H9 (cell line): ENCODE data around the gene C17orf58. TPM values are rescaled to one million over a fixed set of nuclear protein-coding genes. Genes with fewer than 3 reads are reported as not detected.
A peak's percentile ranks its signal among the peaks of the same experiment; 100 is the strongest.
"Not testable (repeated sequence)": the region's sequence is repeated elsewhere in the genome, so short reads cannot be mapped to it uniquely, and the experiment has no call there.

ENCODE experiments used
- DNase-seq: peaks from one replicate; pipeline ENCODE4 v3.0.0-alpha.2; 2017
- H2AFZ ChIP-seq: one replicate; pipeline ENCODE4 v1.6.1; 2013; ENCODE audit warnings: mild to moderate bottlenecking, low read length, control low read depth, moderate library complexity
- H2AK5ac ChIP-seq: 2 replicates; pipeline ENCODE4 v1.6.1; 2013; ENCODE audit warnings: low read length, control low read depth, mixed read lengths; ENCODE audit not compliant: insufficient read length
- H2BK120ac ChIP-seq: one replicate; pipeline ENCODE4 v1.6.1; 2013; ENCODE audit warnings: low read depth, mild to moderate bottlenecking, low read length, control low read depth, inconsistent platforms; ENCODE audit not compliant: poor library complexity, severe bottlenecking
- H2BK12ac ChIP-seq: 2 replicates; pipeline ENCODE4 v1.6.1; 2013; ENCODE audit warnings: low read length, control low read depth, mixed read lengths, low read depth; ENCODE audit not compliant: insufficient read length
- H2BK15ac ChIP-seq: 2 replicates; pipeline ENCODE4 v1.6.1; 2013; ENCODE audit warnings: low read depth, low read length, control low read depth
- H2BK20ac ChIP-seq: one replicate; pipeline ENCODE4 v1.6.1; 2013; ENCODE audit warnings: low read depth, mild to moderate bottlenecking, low read length, control low read depth, inconsistent platforms; ENCODE audit not compliant: poor library complexity, severe bottlenecking
- H2BK5ac ChIP-seq: 2 replicates; pipeline ENCODE4 v1.6.1; 2013; ENCODE audit warnings: low read length, control low read depth, mixed read lengths; ENCODE audit not compliant: insufficient read length
- H3K14ac ChIP-seq: 2 replicates; pipeline ENCODE4 v1.6.1; 2013; ENCODE audit warnings: low read length, control low read depth; ENCODE audit not compliant: insufficient read depth
- H3K18ac ChIP-seq: 2 replicates; pipeline ENCODE4 v1.6.1; 2013; ENCODE audit warnings: low read depth, mild to moderate bottlenecking, mixed read lengths, low read length, control low read depth; ENCODE audit not compliant: insufficient read length
- H3K23ac ChIP-seq: 2 replicates; pipeline ENCODE4 v1.6.1; 2013; ENCODE audit warnings: low read length, control low read depth, mixed read lengths, low read depth; ENCODE audit not compliant: insufficient read length
- H3K23me2 ChIP-seq: 2 replicates; pipeline ENCODE4 v1.6.1; 2013; ENCODE audit warnings: low read depth, mild to moderate bottlenecking, mixed read lengths, low read length, control low read depth; ENCODE audit not compliant: insufficient read length, poor library complexity, severe bottlenecking
- H3K27ac ChIP-seq: 2 replicates; pipeline ENCODE4 v1.5.1; 2013; ENCODE audit warnings: low read length, control low read depth, mixed read lengths, low read depth; ENCODE audit not compliant: insufficient read length
- H3K27me3 ChIP-seq: 2 replicates; pipeline ENCODE4 v1.6.1; 2013; ENCODE audit warnings: low read length, control low read depth, inconsistent platforms; ENCODE audit not compliant: insufficient read depth
- H3K4ac ChIP-seq: 2 replicates; pipeline ENCODE4 v1.6.1; 2013; ENCODE audit warnings: low read depth, mild to moderate bottlenecking, control low read depth, inconsistent platforms, low read length, moderate library complexity
- H3K4me1 ChIP-seq: 2 replicates; pipeline ENCODE4 v1.6.1; 2013; ENCODE audit warnings: low read length, control low read depth, inconsistent platforms; ENCODE audit not compliant: insufficient read depth
- H3K4me2 ChIP-seq: 2 replicates; pipeline ENCODE4 v1.6.1; 2013; ENCODE audit warnings: low read length, control low read depth, mixed read lengths; ENCODE audit not compliant: insufficient read length, insufficient read depth
- H3K56ac ChIP-seq: 2 replicates; pipeline ENCODE4 v1.6.1; 2013; ENCODE audit warnings: low read depth, mild to moderate bottlenecking, mixed read lengths, low read length, control low read depth; ENCODE audit not compliant: insufficient read length
- H3K79me1 ChIP-seq: 2 replicates; pipeline ENCODE4 v1.6.1; 2013; ENCODE audit warnings: low read depth, mild to moderate bottlenecking, moderate library complexity, low read length, control low read depth, inconsistent platforms; ENCODE audit not compliant: insufficient read depth, poor library complexity, severe bottlenecking
- H3K79me2 ChIP-seq: 2 replicates; pipeline ENCODE4 v1.6.1; 2013; ENCODE audit warnings: low read length, control low read depth, inconsistent platforms; ENCODE audit not compliant: insufficient read depth
- H3K9ac ChIP-seq: 2 replicates; pipeline ENCODE4 v1.6.1; 2013; ENCODE audit warnings: low read length, control low read depth, mixed read lengths; ENCODE audit not compliant: insufficient read length; ENCODE audit errors: extremely low read depth
- H3K9me3 ChIP-seq: one replicate; pipeline ENCODE4 v1.6.1; 2013; ENCODE audit warnings: low read depth, low read length, inconsistent platforms; ENCODE audit not compliant: control insufficient read depth
- H3T11ph ChIP-seq: one replicate; pipeline ENCODE4 v1.6.1; 2013; ENCODE audit warnings: mild to moderate bottlenecking, low read length, control low read depth, inconsistent platforms
- H4K20me1 ChIP-seq: one replicate; pipeline ENCODE4 v1.6.1; 2013; ENCODE audit not compliant: control insufficient read depth, insufficient read length, insufficient read depth
- H4K5ac ChIP-seq: 2 replicates; pipeline ENCODE4 v1.6.1; 2013; ENCODE audit warnings: low read depth, mild to moderate bottlenecking, mixed read lengths, low read length, control low read depth; ENCODE audit not compliant: insufficient read length
- H4K8ac ChIP-seq: replicated peaks from 2 replicates; pipeline ENCODE4 v1.6.1; 2013; ENCODE audit warnings: low read length, control low read depth, mixed read lengths, low read depth; ENCODE audit not compliant: insufficient read length
- H4K91ac ChIP-seq: 2 replicates; pipeline ENCODE4 v1.6.1; 2013; ENCODE audit warnings: low read depth, mild to moderate bottlenecking, moderate library complexity, mixed read lengths, low read length, control low read depth; ENCODE audit not compliant: insufficient read length
- H3K27ac Mint-ChIP-seq, 3 experiments: 2 replicates in 2 of 3; 3 replicates in 1 of 3; pipeline ENCODE4 v1.8.0; 2020 to 2021; ENCODE audit warnings: mixed read lengths in 3 of 3, mild to moderate bottlenecking in 1 of 3, moderate library complexity in 1 of 3
- H3K27me3 Mint-ChIP-seq: 2 replicates; pipeline ENCODE4 v1.8.0; 2021; ENCODE audit warnings: low read depth, mild to moderate bottlenecking, moderate library complexity, mixed read lengths
- H3K36me3 Mint-ChIP-seq, 3 experiments: 2 replicates in 2 of 3; 3 replicates in 1 of 3; pipeline ENCODE4 v1.8.0; 2020 to 2021; ENCODE audit warnings: low read depth in 3 of 3, mixed read lengths in 3 of 3; ENCODE audit not compliant: insufficient read depth in 1 of 3
- H3K4me1 Mint-ChIP-seq, 2 experiments: 2 replicates each; pipeline ENCODE4 v1.8.0; 2020; ENCODE audit warnings: mixed read lengths in 2 of 2
- H3K4me3 Mint-ChIP-seq, 2 experiments: 2 replicates in 1 of 2; 3 replicates in 1 of 2; pipeline ENCODE4 v1.8.0; 2020 to 2021; ENCODE audit warnings: mild to moderate bottlenecking in 2 of 2, mixed read lengths in 2 of 2, moderate library complexity in 1 of 2
- H3K9me3 Mint-ChIP-seq, 2 experiments: 2 replicates in 1 of 2; 3 replicates in 1 of 2; pipeline ENCODE4 v1.8.0; 2020; ENCODE audit warnings: mild to moderate bottlenecking in 2 of 2, mixed read lengths in 2 of 2, moderate library complexity in 1 of 2
- CTCF ChIP-seq: fragments of 200-600 bp; sonication (generic); conservative IDR thresholded peaks from 3 replicates; pipeline ENCODE4 v1.8.0; 2021; ENCODE audit warnings: antibody characterized with exemption, mild to moderate bottlenecking
- WGBS: extraction: QIAGEN DNeasy Blood & Tissue Kit; methylation state at CpG from one replicate; pipeline ENCODE4 v1.1.7; 2013; ENCODE audit warnings: missing lambda C conversion rate, low lambda C conversion rate, mixed read lengths; ENCODE audit not compliant: insufficient read length; ENCODE audit errors: extremely low coverage; 5-methylcytosine and 5-hydroxymethylcytosine counted together
- total RNA-seq: library from RNA; stranded (reverse); gene quantifications from 2 replicates; pipeline ENCODE4 v1.2.1, GENCODE V29; 2021

The C17orf58 gene
- total RNA-seq, 1 experiment from 2014 or later, result 12.3 TPM

GRCh38 chr17:67963145-67963572 lies 33.1 kb downstream of the C17orf58 start:
- not testable (repeated sequence) for H3K27ac ChIP-seq, H4K91ac ChIP-seq, H2BK15ac ChIP-seq, H4K5ac ChIP-seq, H3K18ac ChIP-seq, H3K14ac ChIP-seq, H2BK20ac ChIP-seq, H4K8ac ChIP-seq, H3K79me1 ChIP-seq, H3K23ac ChIP-seq, H3K9me3 ChIP-seq, H3K4ac ChIP-seq, H3K79me2 ChIP-seq, H3K4me2 ChIP-seq, DNase-seq, H3K4me1 ChIP-seq, H2AK5ac ChIP-seq, H3K23me2 ChIP-seq, H2BK120ac ChIP-seq, H3K27me3 Mint-ChIP-seq, H3K9ac ChIP-seq, H3K27me3 ChIP-seq, H3K4me3 Mint-ChIP-seq, H2BK12ac ChIP-seq, H3T11ph ChIP-seq, H2BK5ac ChIP-seq, H4K20me1 ChIP-seq, H3K9me3 Mint-ChIP-seq, H3K56ac ChIP-seq, H2AFZ ChIP-seq
- peak overlapping the region in 1 of 3 experiments; percentile 76; a peak in 1 of 7 replicates for H3K27ac Mint-ChIP-seq
- TF ChIP-seq CTCF, result peak; percentile 75
- H3K36me3 Mint-ChIP-seq, result peaks cover 38 to 79% (median 66%) of the 10 kb centered on the region in 3 experiments; a peak in 6 of 7 replicates
- peaks cover 6 to 11% of the 10 kb centered on the region in 2 experiments for H3K4me1 Mint-ChIP-seq
- no CpG with 5 or more reads among the region's 1 CpG for WGBS

GRCh38 chr17:67962156-67962555 lies 34.1 kb downstream of the C17orf58 start:
- H3K18ac ChIP-seq, H3K27me3 ChIP-seq, H4K91ac ChIP-seq, H3K79me1 ChIP-seq, H3K9me3 ChIP-seq, H2AFZ ChIP-seq, H2BK12ac ChIP-seq, DNase-seq, H2AK5ac ChIP-seq, H2BK20ac ChIP-seq, H3K14ac ChIP-seq, H3K9me3 Mint-ChIP-seq, H4K8ac ChIP-seq, H4K20me1 ChIP-seq, H3K23ac ChIP-seq, H3K23me2 ChIP-seq, H3K4me3 Mint-ChIP-seq, H2BK120ac ChIP-seq, H3K9ac ChIP-seq, H3K79me2 ChIP-seq, H3T11ph ChIP-seq, H3K56ac ChIP-seq, H3K27ac ChIP-seq, H3K4me1 ChIP-seq, H3K4ac ChIP-seq, H3K27me3 Mint-ChIP-seq, H2BK5ac ChIP-seq, H2BK15ac ChIP-seq, H4K5ac ChIP-seq, H3K4me2 ChIP-seq: not testable (repeated sequence)
- peaks cover 35 to 76% (median 62%) of the 10 kb centered on the region in 3 experiments; a peak in 6 of 7 replicates for H3K36me3 Mint-ChIP-seq
- no CpG with 5 or more reads among the region's 2 CpGs for WGBS
- peak overlapping the region in 2 of 3 experiments; percentile 76 to 93; a peak in 4 of 7 replicates for H3K27ac Mint-ChIP-seq
- H3K4me1 Mint-ChIP-seq, result peaks cover 6 to 11% of the 10 kb centered on the region in 2 experiments
